Breast epithelium (tissue), 3 donors: ENCODE data around the gene GPATCH8.

Experiments used
- POLR2A ChIP-seq: fragments of 450-650 bp; IDR thresholded peaks from one replicate; pipeline ENCODE4 v1.6.1; 2016; ENCODE audit warnings: antibody characterized with exemption, mild to moderate bottlenecking, moderate library complexity
- POLR2AphosphoS5 ChIP-seq, 3 donors: sonication (generic); formaldehyde crosslinking; IDR thresholded peaks; one replicate each; pipeline ENCODE4 v1.6.1; 2017; ENCODE audit warnings: antibody characterized with exemption in 3 of 3
- TF ChIP-seq, protein P1 (sequence below), 3 donors: fragments of 450-650 bp; IDR thresholded peaks; one replicate each; pipeline ENCODE4 v1.5.1; 2016 to 2017; ENCODE audit warnings: antibody characterized with exemption in 3 of 3, mild to moderate bottlenecking in 3 of 3, moderate library complexity in 3 of 3

DNA sequence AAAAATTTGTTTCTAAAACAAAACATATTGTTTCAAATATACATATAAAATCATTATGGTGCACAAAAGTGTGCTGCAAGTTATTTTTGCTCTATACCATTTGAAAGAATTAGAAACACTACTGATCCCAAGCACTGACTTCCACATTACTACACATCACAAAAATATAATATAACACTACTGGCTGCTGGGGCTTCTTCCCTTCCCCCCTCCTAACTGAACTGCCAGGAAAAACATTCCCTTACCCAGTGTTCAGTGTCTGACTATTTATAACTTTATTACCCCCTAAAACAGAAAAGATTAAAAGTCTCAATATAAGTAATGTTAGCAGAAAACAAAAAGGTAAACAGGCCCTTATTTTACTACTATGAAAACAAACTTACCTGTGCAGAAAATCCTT, 36.9 kb downstream of the GPATCH8 start:
- TF ChIP-seq POLR2AphosphoS5 (IDR thresholded peaks at IDR 0.05) (no peak), POLR2A (no peak)
- TF ChIP-seq, protein P1, sequence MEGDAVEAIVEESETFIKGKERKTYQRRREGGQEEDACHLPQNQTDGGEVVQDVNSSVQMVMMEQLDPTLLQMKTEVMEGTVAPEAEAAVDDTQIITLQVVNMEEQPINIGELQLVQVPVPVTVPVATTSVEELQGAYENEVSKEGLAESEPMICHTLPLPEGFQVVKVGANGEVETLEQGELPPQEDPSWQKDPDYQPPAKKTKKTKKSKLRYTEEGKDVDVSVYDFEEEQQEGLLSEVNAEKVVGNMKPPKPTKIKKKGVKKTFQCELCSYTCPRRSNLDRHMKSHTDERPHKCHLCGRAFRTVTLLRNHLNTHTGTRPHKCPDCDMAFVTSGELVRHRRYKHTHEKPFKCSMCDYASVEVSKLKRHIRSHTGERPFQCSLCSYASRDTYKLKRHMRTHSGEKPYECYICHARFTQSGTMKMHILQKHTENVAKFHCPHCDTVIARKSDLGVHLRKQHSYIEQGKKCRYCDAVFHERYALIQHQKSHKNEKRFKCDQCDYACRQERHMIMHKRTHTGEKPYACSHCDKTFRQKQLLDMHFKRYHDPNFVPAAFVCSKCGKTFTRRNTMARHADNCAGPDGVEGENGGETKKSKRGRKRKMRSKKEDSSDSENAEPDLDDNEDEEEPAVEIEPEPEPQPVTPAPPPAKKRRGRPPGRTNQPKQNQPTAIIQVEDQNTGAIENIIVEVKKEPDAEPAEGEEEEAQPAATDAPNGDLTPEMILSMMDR (IDR thresholded peaks at IDR 0.05), result no peak
